PC-3 (cell line): ENCODE results near the gene ZCWPW1.

Source experiments
- EZH2 ChIP-seq: fragments of 300-600 bp; sonication (generic); IDR thresholded peaks from one replicate; pipeline ENCODE4 v1.6.1; 2017; ENCODE audit warnings: antibody characterized with exemption, mild to moderate bottlenecking, low read length; ENCODE audit not compliant: unreplicated experiment
- EZH2phosphoT487 ChIP-seq: fragments of 300-600 bp; sonication (generic); IDR thresholded peaks from 2 replicates; pipeline ENCODE4 v1.6.1; 2018; ENCODE audit warnings: mild to moderate bottlenecking, antibody characterized with exemption, low read length, borderline replicate concordance
- TF ChIP-seq, protein P1 (sequence below): fragments of 300-600 bp; sonication (generic); conservative IDR thresholded peaks from 2 replicates; pipeline ENCODE4 v1.5.1; 2017; ENCODE audit warnings: antibody characterized with exemption, low read depth, mild to moderate bottlenecking, low read length

DNA sequence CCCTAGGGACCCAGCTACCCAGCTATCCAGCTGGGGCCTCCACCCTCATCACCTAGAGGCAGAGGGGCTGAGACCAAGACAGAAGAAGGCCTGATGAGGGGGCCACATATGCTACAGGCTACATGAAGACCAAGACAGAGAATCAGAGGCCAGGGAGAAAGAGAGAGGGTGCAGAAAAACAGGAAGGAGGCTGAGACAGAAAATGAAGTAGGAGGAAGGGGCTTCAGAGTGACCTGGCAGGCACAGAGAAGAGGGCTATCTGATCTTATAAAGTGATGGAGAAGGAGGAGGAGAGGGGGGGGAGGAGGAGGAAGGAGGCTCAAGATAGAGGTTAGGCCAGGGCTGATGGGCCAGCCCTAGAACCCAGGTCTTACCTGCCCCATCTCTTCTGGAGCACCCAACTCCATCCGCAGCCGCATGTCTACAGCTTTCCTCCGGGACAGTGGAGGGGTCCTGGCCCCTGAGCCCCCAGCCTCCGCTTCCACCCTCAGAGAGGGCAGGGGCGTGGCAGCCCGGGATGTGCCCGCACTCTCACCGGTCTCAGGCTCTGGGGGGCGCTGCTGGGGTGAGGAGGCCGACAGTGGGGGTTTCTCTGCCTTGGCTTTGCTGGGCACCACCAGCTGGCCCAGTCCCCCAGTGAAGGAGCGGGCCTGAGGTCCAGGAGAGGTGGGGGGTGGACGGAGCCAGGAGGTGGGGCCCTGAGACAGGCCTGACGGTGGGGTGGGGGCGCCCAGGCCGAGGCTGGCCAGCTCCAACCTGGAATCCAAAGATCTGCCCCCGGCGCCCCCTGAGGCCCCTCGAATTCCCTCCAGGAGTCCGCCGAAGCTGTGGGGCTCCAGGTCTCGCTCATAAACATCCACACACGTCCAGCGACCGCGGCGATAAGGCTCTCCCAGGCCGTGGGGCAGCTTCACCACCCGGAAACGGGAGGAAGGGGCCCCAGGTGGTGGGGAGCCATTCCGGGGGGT, 48.7 kb upstream of the ZCWPW1 start:
- no peak for TF ChIP-seq EZH2phosphoT487
- TF ChIP-seq, protein P1, sequence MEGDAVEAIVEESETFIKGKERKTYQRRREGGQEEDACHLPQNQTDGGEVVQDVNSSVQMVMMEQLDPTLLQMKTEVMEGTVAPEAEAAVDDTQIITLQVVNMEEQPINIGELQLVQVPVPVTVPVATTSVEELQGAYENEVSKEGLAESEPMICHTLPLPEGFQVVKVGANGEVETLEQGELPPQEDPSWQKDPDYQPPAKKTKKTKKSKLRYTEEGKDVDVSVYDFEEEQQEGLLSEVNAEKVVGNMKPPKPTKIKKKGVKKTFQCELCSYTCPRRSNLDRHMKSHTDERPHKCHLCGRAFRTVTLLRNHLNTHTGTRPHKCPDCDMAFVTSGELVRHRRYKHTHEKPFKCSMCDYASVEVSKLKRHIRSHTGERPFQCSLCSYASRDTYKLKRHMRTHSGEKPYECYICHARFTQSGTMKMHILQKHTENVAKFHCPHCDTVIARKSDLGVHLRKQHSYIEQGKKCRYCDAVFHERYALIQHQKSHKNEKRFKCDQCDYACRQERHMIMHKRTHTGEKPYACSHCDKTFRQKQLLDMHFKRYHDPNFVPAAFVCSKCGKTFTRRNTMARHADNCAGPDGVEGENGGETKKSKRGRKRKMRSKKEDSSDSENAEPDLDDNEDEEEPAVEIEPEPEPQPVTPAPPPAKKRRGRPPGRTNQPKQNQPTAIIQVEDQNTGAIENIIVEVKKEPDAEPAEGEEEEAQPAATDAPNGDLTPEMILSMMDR = peak; percentile 46; the same call in 1 of the 2 replicates
- TF ChIP-seq EZH2 = no peak
